Measurements from ENCODE around the gene SYTL3. TPM values are rescaled to one million over a fixed set of nuclear protein-coding genes. Genes with fewer than 3 reads are reported as not detected.
A peak's percentile ranks its signal among the peaks of the same experiment; 100 is the strongest.

Gene SYTL3
- total and polyA plus RNA-seq, 2 of the 8 experiments (the other 6 are each of a cell fraction or from before 2014, with no cell fraction given): 0.27 to 0.99 TPM

GRCh38 chr6:158793432-158793831 lies 143.6 kb downstream of the SYTL3 start:
- Histone ChIP-seq H2BK20ac (ENCODE audit: low read length) (no peak overlapping the region), H2AFZ (ENCODE audit: low read length) (no peak overlapping the region), H3K36me3 (ENCODE audit: control insufficient read depth in 2 of 4, insufficient read depth in 4 of 4, low read length in 3 of 4) (peaks cover 4 to 21% (median 7%) of the 10 kb centered on the region in 4 experiments; a peak in 7 of 8 replicates), H2AK5ac (ENCODE audit: low read depth, low read length) (no peak overlapping the region), H4K91ac (replicated peaks; ENCODE audit: insufficient read length, low read length) (no peak overlapping the region), H3K14ac (ENCODE audit: insufficient read length) (no peak overlapping the region), H3K4me1 (replicated peaks in 1 of 4; ENCODE audit: control insufficient read depth in 3 of 4, insufficient read depth in 4 of 4, low read length in 3 of 4) (peaks cover 0 to 9% (median 5%) of the 10 kb centered on the region in 4 experiments; a peak in 6 of 7 replicates), H4K8ac (ENCODE audit: extremely low read depth, insufficient read depth, low read length) (no peak overlapping the region), H3K9me3 (ENCODE audit: insufficient read depth in 2 of 2, low read depth in 1 of 2, low read length in 1 of 2) (no peaks in the 10 kb centered on the region; a peak in 1 of 4 replicates), H3K27ac (ENCODE audit: low read depth, low read length) (no peak overlapping the region), H2BK12ac (ENCODE audit: low read depth, low read length) (no peak overlapping the region), H3K23ac (ENCODE audit: insufficient read length) (no peak overlapping the region), H3K79me2 (ENCODE audit: control insufficient read depth in 1 of 2, insufficient read depth in 2 of 2, low read length in 2 of 2) (peaks cover 30 to 99% of the 10 kb centered on the region in 2 experiments), H3K56ac (replicated peaks; ENCODE audit: insufficient read length, low read depth, low read length) (no peak overlapping the region), H3K4me2 (ENCODE audit: insufficient read depth in 1 of 2, low read depth in 2 of 2, low read length in 2 of 2) (no peak overlapping the region), H3K23me2 (ENCODE audit: low read depth, low read length) (no peaks in the 10 kb centered on the region), H3K4me3 (ENCODE audit: extremely low read depth in 1 of 4, insufficient read depth in 2 of 4, low read depth in 3 of 4, low read length in 4 of 4) (no peak overlapping the region), H2BK5ac (ENCODE audit: low read depth, low read length) (no peak overlapping the region), H3K79me1 (ENCODE audit: low read depth, low read length) (peaks cover 7% of the 10 kb centered on the region; the same call in 1 of the 2 replicates), H3K9ac (replicated peaks in 1 of 4; ENCODE audit: extremely low read depth in 1 of 4, low read depth in 3 of 4, low read length in 3 of 4) (no peak overlapping the region), H2BK120ac (replicated peaks; ENCODE audit: low read depth, low read length) (no peak overlapping the region), H3K18ac (ENCODE audit: extremely low read depth, low read length) (no peak overlapping the region), H4K5ac (ENCODE audit: insufficient read length, low read depth, low read length) (no peak overlapping the region), H3K4ac (replicated peaks; ENCODE audit: insufficient read length, low read depth, low read length) (no peak overlapping the region), H4K20me1 (replicated peaks in 1 of 2; ENCODE audit: control insufficient read depth in 1 of 2, insufficient read depth in 2 of 2, low read length in 2 of 2) (peaks cover 30 to 38% of the 10 kb centered on the region in 2 experiments), H3K27me3 (replicated peaks in 1 of 4; ENCODE audit: control insufficient read depth in 3 of 4, extremely low read depth in 1 of 4, insufficient read depth in 3 of 4, low read length in 3 of 4) (no peaks in the 10 kb centered on the region), H2BK15ac (ENCODE audit: low read length) (no peak overlapping the region)
- ChIA-PET CTCF (ENCODE audit: partially characterized antibody) (interaction anchor here (0.6 to 6.8 kb wide), 20 partner anchors 8 to 355 kb away, joined by 3 to 54 read pairs (median 5); partner anchors contain the start of gene RSPH3), POLR2A (ENCODE audit: partially characterized antibody) (interaction anchor here (0.9 to 2.8 kb wide), 4 partner anchors 16 to 129 kb away, joined by 3 to 11 read pairs (median 3); no protein-coding TSS in a partner anchor)
- TF ChIP-seq CEBPB (IDR thresholded peaks at IDR 0.05; ENCODE audit: low read depth, low read length) (no peak), KDM4A (IDR thresholded peaks at IDR 0.05; ENCODE audit: low read depth, low read length, severe bottlenecking) (no peak), JUND (IDR thresholded peaks at IDR 0.05; ENCODE audit: low read length) (peak; percentile 65), EGR1 (IDR thresholded peaks at IDR 0.05; ENCODE audit: borderline replicate concordance, low read depth, low read length) (no peak), RAD21 (IDR thresholded peaks at IDR 0.05 in 1 of 2, conservative IDR thresholded peaks at IDR 0.05 in 1 of 2; ENCODE audit: low read depth in 2 of 2, low read length in 2 of 2) (peak; percentile 66 to 72), CTCF (IDR thresholded peaks at IDR 0.05; ENCODE audit: control extremely low read depth in 1 of 3, insufficient read depth in 1 of 3, low read depth in 1 of 3, low read length in 3 of 3) (peak in 2 of 3 experiments; percentile 30 to 57; a peak in 3 of 4 replicates), CTBP2 (IDR thresholded peaks at IDR 0.05; ENCODE audit: borderline replicate concordance, insufficient read depth, insufficient read length, low read length) (no peak)
- DNase-seq (ENCODE audit: low read depth in 1 of 2, low spot score in 2 of 2) (no peak), FAIRE-seq (no peak)
- WGBS, 2 experiments (ENCODE audit: extremely low coverage in 1 of 2, insufficient coverage in 1 of 2, insufficient read length in 1 of 2, insufficient replicate concordance in 2 of 2, low coverage in 1 of 2, low lambda C conversion rate in 2 of 2, missing lambda C conversion rate in 1 of 2): 65% methylated on average over 1 of the region's 1 CpG; no CpG with 5 or more reads in 1 of the 2 experiments
